K562 (cell line): ENCODE measurements around the gene DYNLT4. TPM values are rescaled to one million over a fixed set of nuclear protein-coding genes. Genes with fewer than 3 reads are reported as not detected.
A peak's percentile ranks its signal among the peaks of the same experiment; 100 is the strongest.

Source experiments
- ASH1L ChIP-seq: fragments of 450-650 bp; IDR thresholded peaks from 2 replicates; pipeline ENCODE4 v1.6.1; 2018; ENCODE audit warnings: borderline replicate concordance, mild to moderate bottlenecking, low read depth; ENCODE audit not compliant: partially characterized antibody
- CHD2 ChIP-seq: IDR thresholded peaks from 2 replicates; pipeline ENCODE4 v1.6.1; 2011; ENCODE audit warnings: low read depth, low read length
- DPF2 ChIP-seq: fragments of 450-650 bp; IDR thresholded peaks from 2 replicates; pipeline ENCODE4 v1.6.1; 2016
- E2F6 ChIP-seq, 2 experiments: IDR thresholded peaks; 2 replicates each; pipeline ENCODE4 v1.6.1; 2011; ENCODE audit warnings: borderline replicate concordance in 1 of 2, control low read depth in 1 of 2, low read depth in 1 of 2, low read length in 1 of 2, mild to moderate bottlenecking in 1 of 2, mixed read lengths in 1 of 2, moderate library complexity in 1 of 2; ENCODE audit not compliant: insufficient read depth in 1 of 2, insufficient read length in 1 of 2, poor library complexity in 1 of 2, severe bottlenecking in 1 of 2; ENCODE audit errors: extremely low read depth in 1 of 2
- ERF ChIP-seq: fragments of 450-650 bp; formaldehyde crosslinking; IDR thresholded peaks from 2 replicates; pipeline ENCODE4 v1.4.0; 2020; ENCODE audit warnings: mild to moderate bottlenecking, mixed read lengths
- HES1 ChIP-seq: fragments of 450-650 bp; IDR thresholded peaks from 2 replicates; pipeline ENCODE4 v1.6.1; 2016; ENCODE audit warnings: low read depth, mild to moderate bottlenecking, moderate library complexity
- MGA ChIP-seq: fragments of 450-650 bp; IDR thresholded peaks from 2 replicates; pipeline ENCODE4 v1.6.1; 2016; ENCODE audit warnings: mild to moderate bottlenecking, moderate library complexity
- VEZF1 ChIP-seq: fragments of 200-800 bp; sonication (Bioruptor generic); IDR thresholded peaks from 2 replicates; pipeline ENCODE4 v1.6.1; 2017; ENCODE audit warnings: missing genetic modification characterization, missing compliant biosample characterization
- ZBTB43 ChIP-seq: sonication (generic); formaldehyde crosslinking; IDR thresholded peaks from 2 replicates; pipeline ENCODE4 v1.8.0; 2023; ENCODE audit warnings: mild to moderate bottlenecking, missing genetic modification reagents
- ZNF316 ChIP-seq: fragments of 450-650 bp; IDR thresholded peaks from 2 replicates; pipeline ENCODE4 v1.6.1; 2016
- polyA plus RNA-seq, 8 experiments: library from polyadenylated mRNA; depleted of rRNA in 4 of 8; stranded (reverse) in 5 of 8; unstranded in 3 of 8; fragments of >200 nt; fragmentation: Nextera tagmentation in 2 of 8; fragmentation: Illumina TruSeq in 1 of 8; extraction: Ambion mirVana in 2 of 8; extraction: Trizol in 1 of 8; gene quantifications; 2 replicates each; pipeline versions ENCODE4 v1.2.1 to v1.2.3, GENCODE V29; 2011 to 2014; ENCODE audit warnings: inconsistent platforms in 1 of 8, missing spikeins in 1 of 8
- total RNA-seq, 7 experiments: library from RNA; depleted of rRNA in 6 of 7; stranded (reverse); fragments of >200 nt in 6 of 7; fragmentation: Illumina TruSeq in 2 of 7; extraction: Trizol in 2 of 7; gene quantifications; 2 replicates each; pipeline versions ENCODE4 v1.2.1 to v1.2.3, GENCODE V29; 2011 to 2021; ENCODE audit warnings: low replicate concordance in 1 of 7

Gene DYNLT4
- total and polyA plus RNA-seq, 9 of the 15 experiments (the other 6 are each of a cell fraction or from before 2014, with no cell fraction given) = 0.29 to 0.73 TPM; not detected in 7

GRCh38 chr1:44801491-44802305, 5.5 kb downstream of the DYNLT4 start (continued):
- TF ChIP-seq E2F6 (IDR thresholded peaks at IDR 0.05; ENCODE audit: borderline replicate concordance in 1 of 2, extremely low read depth in 1 of 2, insufficient read depth in 1 of 2, insufficient read length in 1 of 2, low read depth in 1 of 2, low read length in 1 of 2, poor library complexity in 1 of 2, severe bottlenecking in 1 of 2) (no peak), ZNF316 (no peak), ASH1L (no peak), ZBTB43 (CRISPR knock-in tag) (no peak), MGA (no peak), HES1 (no peak), VEZF1 (CRISPR knock-in tag) (0 out of 2 replicates have a peak, but pooled peaks have one; percentile 20), CHD2 (no peak), DPF2 (peak; percentile 65), ERF (CRISPR knock-in tag) (no peak)
